HepG2 (cell line): ENCODE data around the gene CUL7. TPM values are rescaled to one million over a fixed set of nuclear protein-coding genes. Genes with fewer than 3 reads are reported as not detected.

ENCODE experiments used
- ADNP ChIP-seq: sonication (generic); formaldehyde crosslinking; IDR thresholded peaks from 2 replicates; pipeline ENCODE4 v1.4.0; 2020; ENCODE audit warnings: missing genetic modification reagents
- AKAP8 ChIP-seq: sonication (generic); formaldehyde crosslinking; IDR thresholded peaks from 2 replicates; pipeline ENCODE4 v1.5.1; 2020; ENCODE audit warnings: mild to moderate bottlenecking, missing genetic modification reagents
- ATF1 ChIP-seq: IDR thresholded peaks from 2 replicates; pipeline ENCODE4 v1.6.1; 2016; ENCODE audit warnings: mild to moderate bottlenecking, control low read depth
- CEBPB ChIP-seq: IDR thresholded peaks from 2 replicates; pipeline ENCODE4 v1.6.1; 2011; ENCODE audit warnings: low read depth, low read length, improper control_type of control experiment, borderline replicate concordance
- FOXJ3 ChIP-seq: sonication (generic); formaldehyde crosslinking; IDR thresholded peaks from 2 replicates; pipeline ENCODE4 v1.4.0; 2020; ENCODE audit warnings: missing genetic modification reagents, mild to moderate bottlenecking, borderline replicate concordance
- HES4 ChIP-seq: sonication (generic); formaldehyde crosslinking; IDR thresholded peaks from 2 replicates; pipeline ENCODE4 v1.9.0; 2021; ENCODE audit warnings: mild to moderate bottlenecking, missing genetic modification reagents, borderline replicate concordance
- HOXD1 ChIP-seq: sonication (generic); formaldehyde crosslinking; IDR thresholded peaks from 2 replicates; pipeline ENCODE4 v1.5.0; 2020; ENCODE audit warnings: missing genetic modification reagents
- IRX3 ChIP-seq: sonication (generic); formaldehyde crosslinking; IDR thresholded peaks from 2 replicates; pipeline ENCODE4 v1.8.1; 2023; ENCODE audit warnings: mild to moderate bottlenecking, low read depth, missing genetic modification reagents, borderline replicate concordance
- KAT8 ChIP-seq: IDR thresholded peaks from 2 replicates; pipeline ENCODE4 v1.6.1; 2016; ENCODE audit warnings: missing genetic modification reagents, missing compliant biosample characterization
- KMT2B ChIP-seq: IDR thresholded peaks from 2 replicates; pipeline ENCODE4 v1.6.1; 2016; ENCODE audit warnings: missing genetic modification reagents, missing compliant biosample characterization
- MAF1 ChIP-seq: sonication (generic); formaldehyde crosslinking; IDR thresholded peaks from 2 replicates; pipeline ENCODE4 v1.5.0; 2020; ENCODE audit warnings: missing genetic modification reagents, borderline replicate concordance
- MAFF ChIP-seq: IDR thresholded peaks from 2 replicates; pipeline ENCODE4 v1.6.1; 2011; ENCODE audit warnings: low read depth, low read length, improper control_type of control experiment
- MTA3 ChIP-seq: sonication (generic); formaldehyde crosslinking; IDR thresholded peaks from 2 replicates; pipeline ENCODE4 v1.4.0; 2020; ENCODE audit warnings: missing genetic modification reagents
- PRMT3 ChIP-seq: sonication (generic); formaldehyde crosslinking; IDR thresholded peaks from 2 replicates; pipeline ENCODE4 v1.8.1; 2022; ENCODE audit warnings: low read depth, mild to moderate bottlenecking, moderate library complexity, missing genetic modification reagents, borderline replicate concordance
- REXO4 ChIP-seq: sonication (generic); formaldehyde crosslinking; IDR thresholded peaks from 2 replicates; pipeline ENCODE4 v1.8.0; 2022; ENCODE audit warnings: missing genetic modification reagents, mild to moderate bottlenecking, borderline replicate concordance
- SMARCE1 ChIP-seq: fragments of 450-650 bp; IDR thresholded peaks from 2 replicates; pipeline ENCODE4 v1.6.1; 2017; ENCODE audit warnings: borderline replicate concordance
- SP2 ChIP-seq: sonication (generic); formaldehyde crosslinking; IDR thresholded peaks from 2 replicates; pipeline ENCODE4 v1.5.1; 2020; ENCODE audit warnings: mild to moderate bottlenecking, missing genetic modification reagents
- TMF1 ChIP-seq: sonication (generic); formaldehyde crosslinking; IDR thresholded peaks from 2 replicates; pipeline ENCODE4 v1.8.1; 2022; ENCODE audit warnings: low read depth, missing genetic modification reagents
- TOE1 ChIP-seq: sonication (generic); formaldehyde crosslinking; IDR thresholded peaks from 2 replicates; pipeline ENCODE4 v1.4.0; 2020; ENCODE audit warnings: mild to moderate bottlenecking, missing genetic modification reagents
- TRIM24 ChIP-seq: sonication (generic); formaldehyde crosslinking; IDR thresholded peaks from 2 replicates; pipeline ENCODE4 v1.8.0; 2022; ENCODE audit warnings: mild to moderate bottlenecking, missing genetic modification reagents
- ZMYM2 ChIP-seq: sonication (generic); formaldehyde crosslinking; IDR thresholded peaks from 2 replicates; pipeline ENCODE4 v1.8.0; 2022; ENCODE audit warnings: mild to moderate bottlenecking, missing genetic modification reagents
- ZNF263 ChIP-seq: sonication (generic); formaldehyde crosslinking; IDR thresholded peaks from 2 replicates; pipeline ENCODE4 v1.4.0; 2020; ENCODE audit warnings: missing genetic modification reagents
- ZNF329 ChIP-seq: sonication (generic); formaldehyde crosslinking; IDR thresholded peaks from 2 replicates; pipeline ENCODE4 v1.9.0; 2021; ENCODE audit warnings: low read depth, mild to moderate bottlenecking, missing genetic modification reagents
- ZNF367 ChIP-seq: sonication (generic); formaldehyde crosslinking; IDR thresholded peaks from 2 replicates; pipeline ENCODE4 v1.4.0; 2020; ENCODE audit warnings: missing genetic modification reagents, borderline replicate concordance
- polyA plus RNA-seq, 8 experiments: library from polyadenylated mRNA; depleted of rRNA in 3 of 8; stranded (reverse) in 7 of 8; unstranded in 1 of 8; fragments of >200 nt; fragmentation: Illumina TruSeq in 4 of 8; extraction: Trizol in 4 of 8; gene quantifications; 2 replicates each; pipeline versions ENCODE4 v1.2.1 to v1.2.3, GENCODE V29; 2011 to 2016; ENCODE audit warnings: low read depth in 4 of 8, missing spikeins in 1 of 8, mixed read lengths in 1 of 8; ENCODE audit not compliant: insufficient read depth in 1 of 8
- total RNA-seq, 5 experiments: library from RNA; depleted of rRNA; stranded (reverse); fragments of >200 nt; fragmentation: Illumina TruSeq; extraction: Trizol; gene quantifications; 2 replicates each; pipeline ENCODE4 v1.2.3, GENCODE V29; 2016; ENCODE audit warnings: low read depth in 1 of 5
- TF ChIP-seq, protein P1 (sequence below): sonication (generic); formaldehyde crosslinking; IDR thresholded peaks from 2 replicates; pipeline ENCODE4 v1.4.0; 2020; ENCODE audit warnings: mild to moderate bottlenecking, missing genetic modification reagents
- TF ChIP-seq, protein P2 (sequence below): sonication (generic); formaldehyde crosslinking; IDR thresholded peaks from 2 replicates; pipeline ENCODE4 v1.5.1; 2020; ENCODE audit warnings: mild to moderate bottlenecking, missing genetic modification reagents
- TF ChIP-seq, protein P3 (sequence below): sonication (generic); formaldehyde crosslinking; IDR thresholded peaks from 2 replicates; pipeline ENCODE4 v1.4.0; 2020; ENCODE audit warnings: mild to moderate bottlenecking, missing genetic modification reagents

CUL7 gene
- total and polyA plus RNA-seq, 2 of the 13 experiments (the other 11 are each of a cell fraction or from before 2014, with no cell fraction given), result 32.0 to 60.7 TPM

DNA sequence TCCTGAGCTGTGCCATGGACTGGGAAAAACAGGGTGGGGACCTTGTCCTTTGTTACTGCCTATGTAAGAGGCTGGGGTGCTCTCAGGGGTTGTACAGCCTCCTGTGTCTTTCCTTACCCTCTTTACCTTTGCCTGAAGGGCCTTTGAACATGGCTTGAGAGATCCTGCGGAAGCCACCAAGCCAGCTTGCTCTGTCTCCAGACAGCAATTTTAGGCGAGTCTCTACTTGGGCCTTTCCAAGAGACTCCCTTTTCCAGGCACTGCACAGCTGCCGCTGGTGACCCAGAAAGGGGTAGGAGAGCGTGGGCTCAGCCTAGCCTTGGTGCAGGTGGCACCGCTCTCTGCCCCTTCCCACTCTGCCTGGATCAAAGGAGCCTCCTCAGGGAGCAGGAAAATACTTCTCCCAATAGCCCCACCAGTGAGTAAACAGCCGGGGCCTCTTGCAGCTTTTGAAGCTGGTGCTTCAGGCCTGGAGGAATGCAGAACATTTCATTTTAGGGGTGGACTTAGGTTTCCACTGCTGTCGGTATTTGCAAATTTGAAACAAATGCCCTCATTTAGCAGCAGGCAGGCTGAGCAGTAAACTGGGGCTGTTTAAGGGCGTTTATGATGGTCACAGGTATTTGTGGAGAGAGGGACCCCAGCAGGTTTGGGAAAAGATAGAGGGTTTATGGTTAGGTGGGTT, 36.4 kb upstream of the CUL7 start (continued):
- peak; percentile 48; the same call in 1 of the 2 replicates for TF ChIP-seq ZNF263 (CRISPR knock-in tag)
- no peak for TF ChIP-seq TMF1 (CRISPR knock-in tag)
- TF ChIP-seq SP2 (CRISPR knock-in tag), result no peak
- TF ChIP-seq REXO4, result no peak
- no peak for TF ChIP-seq HES4
- no peak for TF ChIP-seq MTA3 (CRISPR knock-in tag)
- no peak for TF ChIP-seq ZMYM2 (CRISPR knock-in tag)
- peak; percentile 40; the same call in 1 of the 2 replicates for TF ChIP-seq HOXD1 (CRISPR knock-in tag)
- peak; percentile 68; the same call in 1 of the 2 replicates for TF ChIP-seq FOXJ3 (CRISPR knock-in tag)
- TF ChIP-seq, protein P1, sequence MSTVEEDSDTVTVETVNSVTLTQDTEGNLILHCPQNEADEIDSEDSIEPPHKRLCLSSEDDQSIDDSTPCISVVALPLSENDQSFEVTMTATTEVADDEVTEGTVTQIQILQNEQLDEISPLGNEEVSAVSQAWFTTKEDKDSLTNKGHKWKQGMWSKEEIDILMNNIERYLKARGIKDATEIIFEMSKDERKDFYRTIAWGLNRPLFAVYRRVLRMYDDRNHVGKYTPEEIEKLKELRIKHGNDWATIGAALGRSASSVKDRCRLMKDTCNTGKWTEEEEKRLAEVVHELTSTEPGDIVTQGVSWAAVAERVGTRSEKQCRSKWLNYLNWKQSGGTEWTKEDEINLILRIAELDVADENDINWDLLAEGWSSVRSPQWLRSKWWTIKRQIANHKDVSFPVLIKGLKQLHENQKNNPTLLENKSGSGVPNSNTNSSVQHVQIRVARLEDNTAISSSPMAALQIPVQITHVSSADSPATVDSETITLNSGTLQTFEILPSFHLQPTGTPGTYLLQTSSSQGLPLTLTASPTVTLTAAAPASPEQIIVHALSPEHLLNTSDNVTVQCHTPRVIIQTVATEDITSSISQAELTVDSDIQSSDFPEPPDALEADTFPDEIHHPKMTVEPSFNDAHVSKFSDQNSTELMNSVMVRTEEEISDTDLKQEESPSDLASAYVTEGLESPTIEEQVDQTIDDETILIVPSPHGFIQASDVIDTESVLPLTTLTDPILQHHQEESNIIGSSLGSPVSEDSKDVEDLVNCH (CRISPR knock-in tag), result no peak
- no peak for TF ChIP-seq CEBPB
- TF ChIP-seq ATF1 (CRISPR knock-in tag), result 0 out of 2 replicates have a peak, but pooled peaks have one; percentile 39
- no peak for TF ChIP-seq ZNF329 (CRISPR knock-in tag)
- TF ChIP-seq TOE1 (CRISPR knock-in tag), result no peak
- TF ChIP-seq TRIM24 (CRISPR knock-in tag), result no peak
- no peak for TF ChIP-seq MAF1 (CRISPR knock-in tag)
- no peak for TF ChIP-seq ADNP (CRISPR knock-in tag)
- TF ChIP-seq, protein P2, sequence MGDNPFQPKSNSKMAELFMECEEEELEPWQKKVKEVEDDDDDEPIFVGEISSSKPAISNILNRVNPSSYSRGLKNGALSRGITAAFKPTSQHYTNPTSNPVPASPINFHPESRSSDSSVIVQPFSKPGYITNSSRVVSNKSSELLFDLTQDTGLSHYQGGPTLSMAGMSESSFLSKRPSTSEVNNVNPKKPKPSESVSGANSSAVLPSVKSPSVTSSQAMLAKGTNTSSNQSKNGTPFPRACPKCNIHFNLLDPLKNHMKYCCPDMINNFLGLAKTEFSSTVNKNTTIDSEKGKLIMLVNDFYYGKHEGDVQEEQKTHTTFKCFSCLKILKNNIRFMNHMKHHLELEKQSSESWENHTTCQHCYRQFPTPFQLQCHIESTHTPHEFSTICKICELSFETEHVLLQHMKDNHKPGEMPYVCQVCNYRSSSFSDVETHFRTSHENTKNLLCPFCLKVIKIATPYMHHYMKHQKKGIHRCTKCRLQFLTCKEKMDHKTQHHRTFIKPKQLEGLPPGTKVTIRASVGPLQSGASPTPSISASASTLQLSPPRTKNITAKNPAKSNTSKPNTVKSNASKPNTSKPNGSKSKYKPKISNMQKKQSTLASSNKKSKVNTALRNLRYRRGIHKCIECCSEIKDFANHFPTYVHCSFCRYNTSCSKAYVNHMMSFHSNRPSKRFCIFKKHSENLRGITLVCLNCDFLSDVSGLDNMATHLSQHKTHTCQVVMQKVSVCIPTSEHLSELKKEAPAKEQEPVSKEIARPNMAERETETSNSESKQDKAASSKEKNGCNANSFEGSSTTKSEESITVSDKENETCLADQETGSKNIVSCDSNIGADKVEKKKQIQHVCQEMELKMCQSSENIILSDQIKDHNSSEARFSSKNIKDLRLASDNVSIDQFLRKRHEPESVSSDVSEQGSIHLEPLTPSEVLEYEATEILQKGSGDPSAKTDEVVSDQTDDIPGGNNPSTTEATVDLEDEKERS (CRISPR knock-in tag), result 0 out of 2 replicates have a peak, but pooled peaks have one; percentile 54
- TF ChIP-seq, protein P3, sequence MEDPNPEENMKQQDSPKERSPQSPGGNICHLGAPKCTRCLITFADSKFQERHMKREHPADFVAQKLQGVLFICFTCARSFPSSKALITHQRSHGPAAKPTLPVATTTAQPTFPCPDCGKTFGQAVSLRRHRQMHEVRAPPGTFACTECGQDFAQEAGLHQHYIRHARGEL (CRISPR knock-in tag), result no peak
- peak; percentile 46; the same call in 1 of the 2 replicates for TF ChIP-seq KMT2B (CRISPR knock-in tag)
- 0 out of 2 replicates have a peak, but pooled peaks have one; percentile 30 for TF ChIP-seq PRMT3 (CRISPR knock-in tag)
- TF ChIP-seq ZNF367 (CRISPR knock-in tag), result no peak
- TF ChIP-seq AKAP8 (CRISPR knock-in tag), result no peak
- no peak for TF ChIP-seq IRX3
- TF ChIP-seq MAFF, result no peak
- peak; percentile 7; the same call in 1 of the 2 replicates for TF ChIP-seq SMARCE1
- TF ChIP-seq KAT8, result 0 out of 2 replicates have a peak, but pooled peaks have one; percentile 24
